Activated B cell treated with CpG ODN at 0.5 μM for 24 hours (primary cell): ENCODE data around the gene INPP4A. TPM values are rescaled to one million over a fixed set of nuclear protein-coding genes. Genes with fewer than 3 reads are reported as not detected.

ENCODE experiments used
- ATAC-seq: fragments of 200-7000 bp; cut with Tn5 transposase; one replicate; pipeline ENCODE4 v1.10.0; 2021; ENCODE audit warnings: low read depth, mild to moderate bottlenecking, moderate library complexity
- CTCF ChIA-PET: fragments of 350-600 bp; sonication (Branson Sonifier 250); formaldehyde crosslinking; loops from one replicate; lab custom pipeline; 2021; ENCODE audit warnings: antibody characterized with exemption; lab: Charles Lee
- POLR2A ChIA-PET: fragments of 350-600 bp; sonication (Branson Sonifier 250); formaldehyde crosslinking; loops from one replicate; lab custom pipeline; 2021; ENCODE audit warnings: antibody characterized with exemption; lab: Charles Lee
- DNase-seq: peaks from one replicate; pipeline ENCODE4 v3.0.0; 2022
- H3K27ac Mint-ChIP-seq: one replicate; pipeline ENCODE4 v1.8.0; 2020; ENCODE audit warnings: mixed read lengths
- H3K27me3 Mint-ChIP-seq: one replicate; pipeline ENCODE4 v1.8.0; 2021; ENCODE audit warnings: mixed read lengths
- H3K36me3 Mint-ChIP-seq: one replicate; pipeline ENCODE4 v1.8.0; 2021; ENCODE audit warnings: low read depth, mixed read lengths
- H3K4me1 Mint-ChIP-seq: one replicate; pipeline ENCODE4 v1.8.0; 2021; ENCODE audit warnings: mixed read lengths
- H3K4me3 Mint-ChIP-seq: one replicate; pipeline ENCODE4 v1.8.0; 2020; ENCODE audit warnings: mild to moderate bottlenecking, mixed read lengths
- H3K9me3 Mint-ChIP-seq: one replicate; pipeline ENCODE4 v1.8.0; 2020; ENCODE audit warnings: mixed read lengths
- CTCF ChIP-seq: fragments of 200-600 bp; IDR thresholded peaks from one replicate; pipeline ENCODE4 v1.8.0; 2022; ENCODE audit warnings: antibody characterized with exemption, mild to moderate bottlenecking
- intact Hi-C: fragments of 100-400 bp; cut with micrococcal nuclease; formaldehyde crosslinking; loops from one replicate; pipeline ENCODE4 v1.15.1; 2024
- total RNA-seq: library from RNA; stranded (reverse); gene quantifications from 2 replicates; pipeline ENCODE4 v1.2.3, GENCODE V29; 2022

Gene INPP4A
- 19.6 and 26.6 TPM in 2 replicates for total RNA-seq

- peak; percentile 93 for ATAC-seq
- H3K4me3 Mint-ChIP-seq: peak within 1 kb of the TSS; percentile 90
- DNase-seq: peak; percentile 79
- H3K27ac Mint-ChIP-seq: peak within 1 kb of the TSS; percentile 82
- ChIA-PET POLR2A (interaction anchor here (0.6 to 0.7 kb wide), 2 partner anchors 11 to 17 kb away, joined by 3 to 4 read pairs; no protein-coding TSS in a partner anchor), CTCF (no interaction called here)
- H3K36me3 Mint-ChIP-seq: peaks cover 3% of the 10 kb centered on the region
- no peak for TF ChIP-seq CTCF
- peaks cover 4% of the 10 kb centered on the region for H3K9me3 Mint-ChIP-seq
- H3K27me3 Mint-ChIP-seq: no peaks in the 10 kb centered on the region
- H3K4me1 Mint-ChIP-seq: peaks cover 23% of the 10 kb centered on the region
- intact Hi-C loops: loop anchor here (1.0 to 10.0 kb wide), 6 partner anchors 11 to 420 kb away; no protein-coding TSS in a partner anchor
Measured at GRCh38 chr2:98444436-98445176, at the start of gene INPP4A. TSS of gene INPP4A (plus strand) at chr2:98444858. CDS start at chr2:98520049, 75,191 bp downstream.

GRCh38 chr2:98395977-98396376 lies 48.7 kb upstream of the INPP4A start:
- Mint-ChIP-seq H3K9me3 (no peaks in the 10 kb centered on the region), H3K4me1 (no peaks in the 10 kb centered on the region), H3K27me3 (peaks cover 34% of the 10 kb centered on the region), H3K4me3 (no peak overlapping the region), H3K27ac (no peak overlapping the region), H3K36me3 (no peaks in the 10 kb centered on the region)
- intact Hi-C loops: no loop called here
- POLR2A ChIA-PET: no interaction called here
- CTCF ChIA-PET: interaction anchor here (1.0 kb wide), 1 partner anchor 17 kb away, joined by 3 read pairs; no protein-coding TSS in a partner anchor
- TF ChIP-seq CTCF: no peak
- no peak for DNase-seq
- no peak for ATAC-seq

GRCh38 chr2:98396745-98397355 lies 47.8 kb upstream of the INPP4A start:
- Mint-ChIP-seq H3K4me1 (no peaks in the 10 kb centered on the region), H3K36me3 (no peaks in the 10 kb centered on the region), H3K27ac (no peak overlapping the region), H3K9me3 (no peaks in the 10 kb centered on the region), H3K27me3 (peaks cover 43% of the 10 kb centered on the region), H3K4me3 (no peak overlapping the region)
- no peak for DNase-seq
- no peak for TF ChIP-seq CTCF
- POLR2A ChIA-PET: no interaction called here
- intact Hi-C loops: no loop called here
- CTCF ChIA-PET: interaction anchor here (1.0 kb wide), 1 partner anchor 16 kb away, joined by 3 read pairs; no protein-coding TSS in a partner anchor
- no peak for ATAC-seq

GRCh38 chr2:98399140-98399539 lies 45.5 kb upstream of the INPP4A start:
- Mint-ChIP-seq H3K27me3 (peaks cover 42% of the 10 kb centered on the region), H3K4me1 (no peaks in the 10 kb centered on the region), H3K4me3 (no peak overlapping the region), H3K36me3 (no peaks in the 10 kb centered on the region), H3K27ac (no peak overlapping the region), H3K9me3 (no peaks in the 10 kb centered on the region)
- intact Hi-C loops: no loop called here
- TF ChIP-seq CTCF: no peak
- DNase-seq (no peak), ATAC-seq (no peak)
- ChIA-PET CTCF (no interaction called here), POLR2A (no interaction called here)

GRCh38 chr2:98403878-98404277 lies 40.8 kb upstream of the INPP4A start:
- H3K27ac Mint-ChIP-seq: no peak overlapping the region
- ChIA-PET CTCF (no interaction called here), POLR2A (no interaction called here)
- no peak overlapping the region for H3K4me3 Mint-ChIP-seq
- H3K27me3 Mint-ChIP-seq: peaks cover 19% of the 10 kb centered on the region
- no peaks in the 10 kb centered on the region for H3K36me3 Mint-ChIP-seq
- H3K4me1 Mint-ChIP-seq: no peaks in the 10 kb centered on the region
- intact Hi-C loops: no loop called here
- DNase-seq (no peak), ATAC-seq (no peak)
- no peaks in the 10 kb centered on the region for H3K9me3 Mint-ChIP-seq
- TF ChIP-seq CTCF: no peak
